Kidney tubule cell (primary cell): ENCODE measurements around the gene HIPK2.

Experiments used
- DNase-seq: peaks from one replicate; pipeline ENCODE4 v3.0.0-alpha.2; 2018; ENCODE audit warnings: low spot score

Gene HIPK2

DNA sequence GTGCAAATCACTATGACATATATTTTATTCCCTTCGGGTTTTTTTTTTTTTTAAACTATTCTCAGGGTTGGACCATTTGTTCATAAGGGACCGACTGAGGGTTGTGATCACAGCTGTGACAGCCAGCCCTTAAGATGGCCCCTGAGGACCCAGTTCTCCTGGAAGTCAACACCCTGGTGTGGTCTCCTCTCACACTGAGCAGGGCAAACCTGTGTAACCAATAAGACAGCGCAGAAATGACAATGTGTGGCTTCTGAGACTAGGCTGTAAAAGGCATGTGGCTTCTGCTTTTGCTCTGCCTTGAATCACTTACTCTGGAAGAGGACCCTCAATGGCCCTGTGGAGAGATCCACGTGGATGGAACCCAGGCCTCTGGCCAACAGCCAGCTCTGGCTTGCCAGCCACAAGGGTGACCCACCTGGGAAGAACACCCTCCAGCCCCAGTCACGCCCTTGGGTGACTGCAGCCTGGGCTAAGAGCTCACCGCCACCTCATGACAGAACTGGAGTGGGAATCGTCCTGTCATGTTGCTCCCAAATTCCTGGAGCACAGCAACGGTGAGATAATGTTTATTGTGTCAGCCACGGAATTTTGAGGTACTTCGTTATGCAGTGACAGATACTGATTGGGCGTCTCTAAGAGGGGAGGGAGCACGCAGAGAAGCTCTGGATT lies 127.2 kb downstream of the HIPK2 start:
- peak; percentile 68 for DNase-seq

DNA sequence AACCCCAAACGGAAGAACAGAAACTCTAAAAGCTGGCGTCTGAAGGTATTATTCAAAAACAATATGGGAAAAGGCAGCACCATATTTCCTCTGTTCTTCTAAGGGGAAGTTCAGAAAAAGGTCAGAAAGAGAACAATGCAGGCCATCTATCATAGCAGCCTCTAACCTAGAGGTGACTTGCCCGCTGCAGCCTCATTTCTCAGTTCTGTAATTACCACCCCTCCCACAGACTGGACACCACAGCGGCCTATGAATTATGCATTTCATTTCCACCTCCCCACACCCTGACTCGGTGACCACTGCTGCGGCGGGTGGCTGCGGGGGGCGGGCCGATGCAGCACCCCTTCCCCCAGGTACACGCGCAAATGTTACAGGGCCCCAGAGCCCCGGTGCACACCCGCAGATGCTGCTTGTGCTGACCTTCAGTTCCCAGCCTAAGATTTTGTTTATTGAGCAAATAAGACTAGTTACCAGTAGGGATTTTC lies 128.8 kb downstream of the HIPK2 start:
- DNase-seq: no peak

DNA sequence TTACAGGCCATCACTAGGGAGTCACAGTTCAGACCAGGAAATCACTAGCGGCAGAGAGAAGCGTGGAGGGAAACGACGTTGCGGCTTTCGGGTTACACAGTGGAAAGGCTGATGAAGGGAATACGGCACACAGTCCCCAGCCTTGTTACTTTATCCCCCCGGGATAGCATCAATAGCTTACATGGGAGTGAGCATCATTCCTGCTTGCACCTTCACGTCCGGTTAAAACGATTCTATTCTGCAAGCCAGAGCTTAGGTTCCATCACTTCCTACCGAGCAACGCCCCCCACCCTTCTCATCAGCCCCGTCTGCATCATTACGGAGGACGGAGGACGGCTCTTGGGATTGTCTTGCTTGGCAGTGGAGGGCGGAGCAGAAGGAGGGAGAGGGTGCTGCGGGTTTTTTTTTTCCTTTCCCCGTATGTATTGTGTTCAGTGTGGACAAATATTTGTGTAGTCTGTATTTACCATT lies 129.4 kb downstream of the HIPK2 start:
- no peak for DNase-seq

DNA sequence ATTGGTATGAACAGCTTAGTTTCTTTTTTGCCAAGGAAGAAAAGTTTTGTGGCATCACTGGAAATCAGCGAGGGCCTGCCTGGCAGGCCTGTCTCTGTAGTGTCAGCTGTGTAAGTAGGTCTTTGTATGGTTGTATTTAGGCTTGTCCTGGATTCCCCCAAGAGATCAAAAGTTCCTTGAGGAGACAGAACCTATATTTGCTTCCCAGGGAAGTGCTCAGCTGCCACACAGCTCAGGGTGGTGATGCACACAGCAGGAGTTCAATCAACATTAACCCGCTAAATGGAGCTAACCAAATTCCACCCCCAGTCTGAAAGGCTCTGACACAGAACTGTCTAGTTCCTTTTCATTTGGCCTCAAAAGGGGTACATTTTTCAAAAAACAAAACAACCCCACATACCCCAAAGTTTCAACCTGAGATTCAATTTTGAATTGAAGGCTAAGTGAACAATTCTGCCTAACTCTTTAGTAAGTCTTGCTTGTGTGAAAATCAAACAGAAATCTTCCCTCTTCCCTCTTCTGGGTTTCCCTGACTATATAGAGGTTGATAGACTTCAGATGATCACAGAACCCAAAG lies 129.9 kb downstream of the HIPK2 start:
- peak; percentile 40 for DNase-seq

- DNase-seq: no peak
These were observed 130.7 kb downstream of the HIPK2 start for GRCh38 chr7:139647085-139647484.

- DNase-seq: no peak
These were observed 131.2 kb downstream of the HIPK2 start for GRCh38 chr7:139646566-139646965.

DNA sequence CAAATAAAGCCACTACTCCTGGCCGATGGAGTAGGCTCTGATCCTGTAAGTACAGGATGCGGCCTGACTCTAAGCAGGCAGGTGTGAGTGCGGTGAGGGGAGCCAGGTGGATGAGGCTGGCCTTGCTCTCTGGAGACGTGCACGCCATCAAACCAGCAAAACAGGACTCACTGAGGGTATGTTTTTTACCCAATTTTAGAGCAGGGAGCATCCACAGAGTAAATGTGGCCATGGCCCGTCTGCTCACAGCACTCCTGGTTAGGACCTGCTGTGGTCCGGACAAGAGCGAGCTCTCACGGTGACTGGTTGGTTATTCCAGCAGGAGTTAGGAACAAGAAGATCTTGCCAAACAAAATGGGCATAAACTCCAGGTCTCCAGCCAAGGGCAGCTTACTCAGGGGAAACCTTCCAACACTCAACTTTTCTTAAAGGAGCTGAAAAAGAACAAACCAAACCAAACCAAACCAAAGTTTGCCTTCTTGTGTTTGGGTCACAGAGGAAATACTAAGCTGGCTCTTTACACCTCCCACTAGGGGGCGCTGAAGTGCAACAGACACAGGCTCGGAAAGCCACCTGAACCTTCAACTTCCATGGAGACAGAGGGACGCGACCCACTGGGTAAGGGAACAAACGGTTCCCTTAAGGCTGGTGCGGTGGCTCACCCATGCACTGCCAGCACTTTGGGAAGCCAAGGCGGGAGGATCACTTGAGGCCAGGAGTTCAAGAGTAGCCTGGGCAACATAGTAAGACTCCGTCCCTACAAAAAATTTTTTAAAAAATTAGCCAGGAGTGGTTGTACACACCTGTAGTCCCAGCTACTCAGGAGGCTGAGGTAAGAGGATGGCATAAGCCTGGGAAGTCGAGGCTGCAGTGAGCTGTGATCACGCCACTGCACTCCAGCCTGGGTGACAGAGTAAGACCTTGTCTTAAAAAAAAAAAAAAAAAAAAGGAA lies 131.9 kb downstream of the HIPK2 start:
- DNase-seq: peak; percentile 84

- no peak for DNase-seq
These were observed 133.7 kb downstream of the HIPK2 start for GRCh38 chr7:139643951-139644585.

DNA sequence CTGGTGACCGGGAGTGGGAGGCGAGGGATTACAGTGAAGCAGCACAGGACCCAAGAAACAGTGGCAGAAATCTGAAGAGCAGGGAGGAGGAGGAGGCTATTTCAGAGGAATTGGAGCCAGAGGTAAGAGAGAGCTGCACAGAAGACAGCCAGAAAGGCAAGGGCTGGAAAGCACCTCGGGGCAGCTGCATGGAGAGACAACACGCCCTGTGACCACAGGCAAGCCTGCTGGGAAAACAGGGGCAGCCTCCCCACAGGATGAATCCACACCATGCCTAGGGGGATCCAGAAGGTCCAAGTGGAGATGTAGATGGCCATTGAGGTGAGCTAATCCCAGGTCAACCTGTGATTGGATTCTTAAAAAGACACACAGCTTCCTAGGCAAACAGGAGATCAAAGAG lies 135.5 kb downstream of the HIPK2 start:
- no peak for DNase-seq

GRCh38 chr7:139641337-139641992 lies 136.3 kb downstream of the HIPK2 start:
- no peak for DNase-seq

GRCh38 chr7:139640681-139641080 lies 137.1 kb downstream of the HIPK2 start:
- DNase-seq: no peak

- DNase-seq: no peak
These were observed 138.2 kb downstream of the HIPK2 start for GRCh38 chr7:139639563-139639962.

- DNase-seq: no peak
These were observed 142.1 kb downstream of the HIPK2 start for GRCh38 chr7:139635526-139636302.

GRCh38 chr7:139634087-139634486 lies 143.7 kb downstream of the HIPK2 start:
- no peak for DNase-seq

GRCh38 chr7:139631520-139632031 lies 146.2 kb downstream of the HIPK2 start:
- no peak for DNase-seq

DNA sequence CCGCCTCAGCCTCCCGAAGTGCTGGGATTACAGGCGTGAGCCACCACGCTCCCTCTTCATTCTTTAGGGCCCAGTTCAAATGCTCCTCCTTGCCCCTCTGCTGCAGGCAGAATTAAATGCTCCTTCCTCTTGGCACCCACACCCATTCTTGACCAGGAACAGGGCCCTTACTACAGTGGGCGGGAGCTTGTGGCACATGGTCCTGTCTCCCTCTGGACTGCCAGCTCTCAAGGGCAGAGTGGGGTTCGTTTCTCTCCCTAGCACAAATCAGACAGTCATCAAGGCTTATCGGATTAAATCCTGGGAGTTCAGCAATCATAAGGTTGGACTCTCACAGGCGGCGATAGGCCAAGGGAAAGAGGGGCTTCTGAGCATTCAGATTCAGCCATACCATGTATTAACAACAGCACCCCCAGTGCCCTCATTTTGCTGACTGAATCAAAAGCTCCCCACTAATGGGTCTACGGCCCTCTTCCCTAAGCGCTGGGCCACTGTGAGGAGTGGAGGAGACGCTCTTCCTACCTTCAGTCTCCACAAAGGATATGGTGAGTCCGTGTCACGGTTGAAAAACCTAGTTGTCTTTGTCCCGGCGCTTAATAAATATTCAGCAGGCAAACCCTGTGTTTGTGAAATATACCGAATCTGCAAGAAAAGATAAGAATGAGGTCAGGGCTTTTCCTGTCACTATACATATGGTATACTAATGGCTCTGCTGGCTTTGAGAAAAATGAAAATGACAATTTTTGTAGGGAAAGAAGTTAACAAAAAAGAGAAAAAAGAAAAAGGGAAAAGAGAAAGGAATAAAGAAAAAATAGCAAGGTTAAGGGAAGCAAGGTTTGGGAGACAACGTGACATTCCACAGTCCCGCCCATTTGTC lies 146.9 kb downstream of the HIPK2 start:
- no peak for DNase-seq

DNA sequence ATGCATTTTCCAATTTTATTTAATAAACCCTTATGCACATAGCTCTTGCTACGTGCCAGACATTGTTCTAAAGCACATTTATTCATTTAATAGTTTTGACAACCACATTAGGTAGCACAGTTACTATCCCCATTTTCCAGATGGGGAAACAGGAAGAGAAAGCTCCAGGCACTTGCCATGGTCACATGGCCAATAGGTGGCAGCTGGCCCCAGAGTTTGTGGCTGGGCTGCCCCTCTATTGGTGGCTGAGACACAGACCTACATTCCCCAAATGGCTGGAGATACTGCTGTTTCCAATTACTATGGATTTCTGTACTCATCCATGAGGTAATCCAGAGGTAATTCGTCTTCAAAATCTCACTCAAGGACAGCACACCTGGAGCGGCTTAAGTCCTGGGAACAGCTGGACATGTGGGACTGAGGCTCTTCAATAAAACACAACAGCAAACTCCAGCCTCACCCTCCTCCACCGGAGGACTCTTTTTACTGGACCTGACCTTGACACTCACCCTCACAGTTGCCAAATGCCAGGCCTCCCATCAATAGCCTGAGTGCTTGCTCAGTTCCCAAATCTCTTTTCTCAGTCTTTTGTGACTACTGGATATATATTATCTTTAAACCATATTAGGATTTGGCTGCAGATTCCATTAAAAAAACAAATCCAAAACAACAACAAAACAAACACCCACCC lies 148.3 kb downstream of the HIPK2 start:
- DNase-seq: no peak

DNA sequence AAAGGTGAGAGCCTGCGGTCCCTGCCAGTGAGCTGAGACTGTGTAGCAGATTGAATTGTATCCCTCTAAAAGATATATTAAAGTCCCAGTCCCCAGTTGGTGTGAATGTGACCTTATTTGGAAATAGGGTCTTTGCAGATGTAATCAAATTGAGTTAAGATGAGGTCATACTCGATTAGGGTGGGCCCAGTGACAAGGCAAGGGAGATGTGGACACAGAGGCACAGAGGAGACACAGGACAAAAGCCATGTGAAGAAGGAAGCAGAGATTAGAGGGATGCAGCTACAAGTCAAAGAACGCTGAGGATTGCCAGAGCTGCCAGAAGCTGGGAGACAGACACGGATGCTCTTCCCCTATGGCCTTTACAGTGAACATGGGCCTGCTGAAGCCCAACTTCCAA lies 150.0 kb downstream of the HIPK2 start:
- no peak for DNase-seq

GRCh38 chr7:139626817-139627216 lies 151.0 kb downstream of the HIPK2 start:
- DNase-seq: no peak
